ENCODE data around the gene STXBP5. TPM values are rescaled to one million over a fixed set of nuclear protein-coding genes. Genes with fewer than 3 reads are reported as not detected.

STXBP5 gene
- total RNA-seq, 4 donors from 2014 or later: 26.9 to 45.9 (median 29.3) TPM

DNA sequence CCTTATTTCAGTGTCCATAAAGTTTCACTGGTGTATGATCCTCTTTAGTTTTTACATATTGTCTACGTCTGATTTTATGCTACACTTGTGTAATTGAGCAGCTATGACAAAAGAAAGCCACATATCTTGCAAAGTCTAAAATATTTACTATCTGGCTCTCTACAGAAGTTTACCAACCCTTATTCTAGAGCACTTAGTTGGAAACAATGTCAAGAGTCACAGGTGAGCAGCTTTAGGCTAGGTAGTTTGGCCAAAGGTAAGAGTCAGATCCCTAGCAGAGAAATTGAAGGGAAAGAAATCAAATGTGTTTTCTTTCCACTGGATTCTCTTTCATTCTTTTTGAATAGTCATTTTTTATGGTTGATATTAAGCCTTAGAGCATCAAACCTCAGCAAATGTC lies 34.7 kb upstream of the STXBP5 start:
- no peak for TF ChIP-seq CTCF (IDR thresholded peaks at IDR 0.05)
- no peaks in the 10 kb centered on the region for H3K36me3 ChIP-seq
- peaks cover 0 to 4% of the 10 kb centered on the region in 2 donors for H3K4me1 ChIP-seq
- WGBS, 2 donors: 52 to 75% methylated on average over 1 of the region's 1 CpG
- H3K27me3 ChIP-seq: no peaks in the 10 kb centered on the region
- H3K9me3 ChIP-seq: no peaks in the 10 kb centered on the region
- DNase-seq: no peak
- intact Hi-C loops (cut with DNase I): no loop called here
- H3K27ac ChIP-seq: no peak overlapping the region
- H3K4me3 ChIP-seq (replicated peaks in 1 of 3): no peak overlapping the region

- DNase-seq: no peak
- 94 to 96% methylated on average over 1 of the region's 1 CpG for WGBS, 2 donors
- H3K4me3 ChIP-seq (replicated peaks in 1 of 3): no peak overlapping the region
- intact Hi-C loops (cut with DNase I): no loop called here
- H3K27ac ChIP-seq: no peak overlapping the region
- H3K27me3 ChIP-seq: no peaks in the 10 kb centered on the region
- TF ChIP-seq CTCF (IDR thresholded peaks at IDR 0.05) (no peak), POLR2A (IDR thresholded peaks at IDR 0.05) (no peak)
- peaks cover 0 to 9% of the 10 kb centered on the region in 2 donors for H3K4me1 ChIP-seq
- no peaks in the 10 kb centered on the region for H3K36me3 ChIP-seq
- no peaks in the 10 kb centered on the region for H3K9me3 ChIP-seq
Measured at GRCh38 chr6:147170269-147170668, 33.9 kb upstream of the STXBP5 start.

GRCh38 chr6:147173140-147173539 lies 31.1 kb upstream of the STXBP5 start:
- peaks cover 0 to 9% of the 10 kb centered on the region in 2 donors for H3K4me1 ChIP-seq
- H3K4me3 ChIP-seq (replicated peaks in 1 of 3): no peak overlapping the region
- no peaks in the 10 kb centered on the region for H3K9me3 ChIP-seq
- H3K27ac ChIP-seq: no peak overlapping the region
- H3K27me3 ChIP-seq: no peaks in the 10 kb centered on the region
- no peak for DNase-seq
- 86 to 91% methylated on average over 5 of the region's 5 CpGs for WGBS, 2 donors
- intact Hi-C loops (cut with DNase I): no loop called here
- no peaks in the 10 kb centered on the region for H3K36me3 ChIP-seq
- TF ChIP-seq POLR2A (IDR thresholded peaks at IDR 0.05): no peak
- no peak for TF ChIP-seq CTCF (IDR thresholded peaks at IDR 0.05)

GRCh38 chr6:147173675-147174308 lies 30.4 kb upstream of the STXBP5 start:
- DNase-seq: no peak
- Histone ChIP-seq H3K36me3 (no peaks in the 10 kb centered on the region), H3K4me1 (peaks cover 0 to 9% of the 10 kb centered on the region in 2 donors), H3K27me3 (no peaks in the 10 kb centered on the region), H3K4me3 (replicated peaks in 1 of 3) (no peak overlapping the region), H3K9me3 (no peaks in the 10 kb centered on the region), H3K27ac (no peak overlapping the region)
- WGBS, 2 donors: 86 to 91% methylated on average over 3 of the region's 3 CpGs
- no peak for TF ChIP-seq POLR2A (IDR thresholded peaks at IDR 0.05)
- TF ChIP-seq CTCF (IDR thresholded peaks at IDR 0.05): no peak
- intact Hi-C loops (cut with DNase I): no loop called here

GRCh38 chr6:147176795-147177194 lies 27.4 kb upstream of the STXBP5 start:
- H3K4me1 ChIP-seq: peaks cover 0 to 9% of the 10 kb centered on the region in 2 donors
- H3K9me3 ChIP-seq: no peaks in the 10 kb centered on the region
- TF ChIP-seq CTCF (IDR thresholded peaks at IDR 0.05): no peak
- DNase-seq: no peak
- 54 to 58% methylated on average over 1 of the region's 1 CpG for WGBS, 2 donors
- H3K27ac ChIP-seq: no peak overlapping the region
- H3K4me3 ChIP-seq (replicated peaks in 1 of 3): no peak overlapping the region
- H3K27me3 ChIP-seq: no peaks in the 10 kb centered on the region
- intact Hi-C loops (cut with DNase I): no loop called here
- no peaks in the 10 kb centered on the region for H3K36me3 ChIP-seq

Measured in thyroid gland (tissue), 4 donors.